ENCODE data around the gene FAM118B. TPM values are rescaled to one million over a fixed set of nuclear protein-coding genes. Genes with fewer than 3 reads are reported as not detected.

FAM118B gene
- total RNA-seq, 2 donors from 2014 or later = 16.0 to 16.3 TPM

GRCh38 chr11:126165311-126165720, 46.3 kb upstream of the FAM118B start:
- TF ChIP-seq, protein P1, sequence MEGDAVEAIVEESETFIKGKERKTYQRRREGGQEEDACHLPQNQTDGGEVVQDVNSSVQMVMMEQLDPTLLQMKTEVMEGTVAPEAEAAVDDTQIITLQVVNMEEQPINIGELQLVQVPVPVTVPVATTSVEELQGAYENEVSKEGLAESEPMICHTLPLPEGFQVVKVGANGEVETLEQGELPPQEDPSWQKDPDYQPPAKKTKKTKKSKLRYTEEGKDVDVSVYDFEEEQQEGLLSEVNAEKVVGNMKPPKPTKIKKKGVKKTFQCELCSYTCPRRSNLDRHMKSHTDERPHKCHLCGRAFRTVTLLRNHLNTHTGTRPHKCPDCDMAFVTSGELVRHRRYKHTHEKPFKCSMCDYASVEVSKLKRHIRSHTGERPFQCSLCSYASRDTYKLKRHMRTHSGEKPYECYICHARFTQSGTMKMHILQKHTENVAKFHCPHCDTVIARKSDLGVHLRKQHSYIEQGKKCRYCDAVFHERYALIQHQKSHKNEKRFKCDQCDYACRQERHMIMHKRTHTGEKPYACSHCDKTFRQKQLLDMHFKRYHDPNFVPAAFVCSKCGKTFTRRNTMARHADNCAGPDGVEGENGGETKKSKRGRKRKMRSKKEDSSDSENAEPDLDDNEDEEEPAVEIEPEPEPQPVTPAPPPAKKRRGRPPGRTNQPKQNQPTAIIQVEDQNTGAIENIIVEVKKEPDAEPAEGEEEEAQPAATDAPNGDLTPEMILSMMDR (IDR thresholded peaks at IDR 0.05) = no peak
- no peaks in the 10 kb centered on the region for H3K9me3 ChIP-seq
- H3K36me3 ChIP-seq = no peaks in the 10 kb centered on the region
- H3K27ac ChIP-seq = no peak overlapping the region
- H3K27me3 ChIP-seq = no peaks in the 10 kb centered on the region
- H3K4me1 ChIP-seq = no peaks in the 10 kb centered on the region
- no peak for DNase-seq (ENCODE audit: low spot score)
- no peak overlapping the region for H3K4me3 ChIP-seq

GRCh38 chr11:126165757-126166156, 45.8 kb upstream of the FAM118B start:
- Histone ChIP-seq H3K4me3 (no peak overlapping the region), H3K27me3 (no peaks in the 10 kb centered on the region), H3K36me3 (no peaks in the 10 kb centered on the region), H3K27ac (no peak overlapping the region), H3K4me1 (no peaks in the 10 kb centered on the region), H3K9me3 (no peaks in the 10 kb centered on the region)
- DNase-seq (ENCODE audit: low spot score) = no peak
- TF ChIP-seq, protein P1 (IDR thresholded peaks at IDR 0.05) = no peak

DNA sequence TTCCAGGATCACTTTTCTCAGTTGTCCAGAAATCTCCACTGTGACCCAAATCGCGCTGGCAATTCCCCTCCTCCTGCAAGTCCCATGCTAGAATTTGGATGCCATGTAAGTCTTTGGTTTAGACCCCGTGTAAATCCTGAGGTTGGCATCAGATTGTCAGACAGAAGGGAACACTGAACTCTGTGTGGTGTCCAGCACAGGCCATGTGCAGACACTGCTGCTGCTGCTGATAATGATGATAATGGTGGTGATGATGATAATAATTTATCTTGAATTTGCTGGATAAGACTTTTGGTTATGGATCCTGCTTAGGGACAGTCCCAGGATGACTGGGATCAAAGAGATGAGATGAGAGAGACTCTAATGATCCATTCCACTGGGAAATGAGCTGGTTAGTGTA, 45.2 kb upstream of the FAM118B start:
- no peak overlapping the region for H3K27ac ChIP-seq
- no peak for DNase-seq (ENCODE audit: low spot score)
- no peak overlapping the region for H3K4me3 ChIP-seq
- TF ChIP-seq, protein P1 (IDR thresholded peaks at IDR 0.05) = no peak
- no peaks in the 10 kb centered on the region for H3K36me3 ChIP-seq
- no peaks in the 10 kb centered on the region for H3K27me3 ChIP-seq
- no peaks in the 10 kb centered on the region for H3K9me3 ChIP-seq
- H3K4me1 ChIP-seq = no peaks in the 10 kb centered on the region

GRCh38 chr11:126167488-126167887, 44.1 kb upstream of the FAM118B start:
- H3K4me3 ChIP-seq = no peak overlapping the region
- no peaks in the 10 kb centered on the region for H3K36me3 ChIP-seq
- H3K4me1 ChIP-seq = no peaks in the 10 kb centered on the region
- no peaks in the 10 kb centered on the region for H3K27me3 ChIP-seq
- no peak for DNase-seq (ENCODE audit: low spot score)
- no peaks in the 10 kb centered on the region for H3K9me3 ChIP-seq
- no peak overlapping the region for H3K27ac ChIP-seq
- TF ChIP-seq, protein P1 (IDR thresholded peaks at IDR 0.05) = no peak

DNA sequence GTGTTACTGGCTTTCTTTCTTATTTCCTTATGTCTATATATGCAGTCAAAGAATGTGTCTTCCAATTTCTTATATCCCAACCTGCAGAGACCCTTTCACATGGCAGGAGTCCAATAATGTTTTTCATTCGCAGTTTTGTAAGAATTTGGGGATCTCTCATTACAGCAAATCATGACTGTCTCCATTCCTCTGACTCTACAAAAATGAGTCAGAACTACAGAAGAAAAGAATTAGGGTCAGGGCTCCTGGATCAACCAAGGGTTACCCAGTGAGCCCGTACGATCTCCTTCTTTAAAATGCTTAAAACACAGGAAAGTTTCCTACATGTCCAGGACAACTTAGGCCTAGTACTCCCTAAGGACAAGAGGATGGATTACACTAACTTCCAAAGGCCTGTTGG, 42.3 kb upstream of the FAM118B start:
- Histone ChIP-seq H3K9me3 (no peaks in the 10 kb centered on the region), H3K27me3 (no peaks in the 10 kb centered on the region), H3K4me1 (no peaks in the 10 kb centered on the region), H3K27ac (no peak overlapping the region), H3K4me3 (no peak overlapping the region), H3K36me3 (no peaks in the 10 kb centered on the region)
- no peak for DNase-seq (ENCODE audit: low spot score)
- TF ChIP-seq, protein P1 (IDR thresholded peaks at IDR 0.05) = no peak

GRCh38 chr11:126172596-126173038, 39.0 kb upstream of the FAM118B start:
- no peak overlapping the region for H3K27ac ChIP-seq
- H3K9me3 ChIP-seq = no peaks in the 10 kb centered on the region
- no peaks in the 10 kb centered on the region for H3K36me3 ChIP-seq
- H3K4me1 ChIP-seq = peaks cover 0 to 7% of the 10 kb centered on the region in 2 donors
- no peak for DNase-seq (ENCODE audit: low spot score)
- TF ChIP-seq, protein P1 (IDR thresholded peaks at IDR 0.05) = no peak
- H3K27me3 ChIP-seq = no peaks in the 10 kb centered on the region
- H3K4me3 ChIP-seq = no peak overlapping the region
